Measurements from ENCODE around the gene ENTHD1. TPM values are rescaled to one million over a fixed set of nuclear protein-coding genes. Genes with fewer than 3 reads are reported as not detected.

ENTHD1 gene
- polyA plus RNA-seq, 1 experiment, result not detected

- H3K27ac ChIP-seq (ENCODE audit: low read depth, low read length), result no peak overlapping the region
- TF ChIP-seq, protein P1, sequence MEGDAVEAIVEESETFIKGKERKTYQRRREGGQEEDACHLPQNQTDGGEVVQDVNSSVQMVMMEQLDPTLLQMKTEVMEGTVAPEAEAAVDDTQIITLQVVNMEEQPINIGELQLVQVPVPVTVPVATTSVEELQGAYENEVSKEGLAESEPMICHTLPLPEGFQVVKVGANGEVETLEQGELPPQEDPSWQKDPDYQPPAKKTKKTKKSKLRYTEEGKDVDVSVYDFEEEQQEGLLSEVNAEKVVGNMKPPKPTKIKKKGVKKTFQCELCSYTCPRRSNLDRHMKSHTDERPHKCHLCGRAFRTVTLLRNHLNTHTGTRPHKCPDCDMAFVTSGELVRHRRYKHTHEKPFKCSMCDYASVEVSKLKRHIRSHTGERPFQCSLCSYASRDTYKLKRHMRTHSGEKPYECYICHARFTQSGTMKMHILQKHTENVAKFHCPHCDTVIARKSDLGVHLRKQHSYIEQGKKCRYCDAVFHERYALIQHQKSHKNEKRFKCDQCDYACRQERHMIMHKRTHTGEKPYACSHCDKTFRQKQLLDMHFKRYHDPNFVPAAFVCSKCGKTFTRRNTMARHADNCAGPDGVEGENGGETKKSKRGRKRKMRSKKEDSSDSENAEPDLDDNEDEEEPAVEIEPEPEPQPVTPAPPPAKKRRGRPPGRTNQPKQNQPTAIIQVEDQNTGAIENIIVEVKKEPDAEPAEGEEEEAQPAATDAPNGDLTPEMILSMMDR (IDR thresholded peaks at IDR 0.05; ENCODE audit: low read depth, low read length), result no peak
- ChIA-PET CTCF (interaction anchor here (1.1 kb wide), 1 partner anchor 8 kb away, joined by 6 read pairs; no protein-coding TSS in a partner anchor), POLR2A (no interaction called here)
- DNase-seq (ENCODE audit: low read depth, low spot score), result no peak
- peaks cover 47% of the 10 kb centered on the region for H3K27me3 ChIP-seq (ENCODE audit: control insufficient read depth, insufficient read depth, low read length)
- H3K9me3 ChIP-seq (ENCODE audit: control insufficient read depth, insufficient read depth, low read length), result no peaks in the 10 kb centered on the region
- H3K4me3 ChIP-seq (ENCODE audit: low read depth, low read length), result no peak overlapping the region
These were observed 31.7 kb upstream of the ENTHD1 start for GRCh38 chr22:39925273-39925672.

- no peak for DNase-seq (ENCODE audit: low read depth, low spot score)
- TF ChIP-seq, protein P1 (IDR thresholded peaks at IDR 0.05; ENCODE audit: low read depth, low read length), result no peak
- Histone ChIP-seq H3K9me3 (ENCODE audit: control insufficient read depth, insufficient read depth, low read length) (no peaks in the 10 kb centered on the region), H3K27me3 (ENCODE audit: control insufficient read depth, insufficient read depth, low read length) (peaks cover 46% of the 10 kb centered on the region), H3K4me3 (ENCODE audit: low read depth, low read length) (no peak overlapping the region), H3K27ac (ENCODE audit: low read depth, low read length) (no peak overlapping the region)
- ChIA-PET POLR2A (no interaction called here), CTCF (interaction anchor here (1.1 kb wide), 1 partner anchor 9 kb away, joined by 6 read pairs; no protein-coding TSS in a partner anchor)
These were observed 30.7 kb upstream of the ENTHD1 start for GRCh38 chr22:39924286-39924685.

DNA sequence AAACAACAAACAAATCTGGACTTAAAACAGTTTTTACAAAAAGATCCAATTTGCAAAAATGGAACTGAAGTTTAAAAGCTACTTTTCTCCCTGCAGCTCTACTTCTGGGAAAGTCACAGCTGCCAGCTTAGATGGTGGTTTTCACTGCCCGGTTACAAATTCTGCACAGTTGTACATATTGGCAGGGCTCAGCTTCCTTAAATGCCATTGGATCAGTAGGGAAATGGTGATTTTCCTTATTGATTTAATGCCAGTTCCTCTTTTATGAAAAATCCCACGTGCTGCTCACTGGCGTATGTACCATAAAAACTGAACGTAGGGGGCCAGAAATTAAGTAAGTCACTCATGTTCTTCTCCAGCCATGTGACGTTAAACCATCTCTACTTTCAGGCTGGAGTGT lies 30.1 kb upstream of the ENTHD1 start:
- TF ChIP-seq, protein P1 (IDR thresholded peaks at IDR 0.05; ENCODE audit: low read depth, low read length), result no peak
- Histone ChIP-seq H3K4me3 (ENCODE audit: low read depth, low read length) (no peak overlapping the region), H3K27me3 (ENCODE audit: control insufficient read depth, insufficient read depth, low read length) (peaks cover 47% of the 10 kb centered on the region), H3K27ac (ENCODE audit: low read depth, low read length) (no peak overlapping the region), H3K9me3 (ENCODE audit: control insufficient read depth, insufficient read depth, low read length) (no peaks in the 10 kb centered on the region)
- ChIA-PET CTCF (interaction anchor here (0.7 kb wide), 1 partner anchor 389 kb away, joined by 3 read pairs; no protein-coding TSS in a partner anchor), POLR2A (no interaction called here)
- DNase-seq (ENCODE audit: low read depth, low spot score), result no peak

GRCh38 chr22:39920134-39920743 lies 26.7 kb upstream of the ENTHD1 start:
- H3K27me3 ChIP-seq (ENCODE audit: control insufficient read depth, insufficient read depth, low read length), result peaks cover 48% of the 10 kb centered on the region
- no peak overlapping the region for H3K27ac ChIP-seq (ENCODE audit: low read depth, low read length)
- no peak for DNase-seq (ENCODE audit: low read depth, low spot score)
- H3K4me3 ChIP-seq (ENCODE audit: low read depth, low read length), result no peak overlapping the region
- TF ChIP-seq, protein P1 (IDR thresholded peaks at IDR 0.05; ENCODE audit: low read depth, low read length), result no peak
- no peaks in the 10 kb centered on the region for H3K9me3 ChIP-seq (ENCODE audit: control insufficient read depth, insufficient read depth, low read length)
- ChIA-PET POLR2A (no interaction called here), CTCF (interaction anchor here (2.0 kb wide), 1 partner anchor 105 kb away, joined by 8 read pairs; no protein-coding TSS in a partner anchor)

DNA sequence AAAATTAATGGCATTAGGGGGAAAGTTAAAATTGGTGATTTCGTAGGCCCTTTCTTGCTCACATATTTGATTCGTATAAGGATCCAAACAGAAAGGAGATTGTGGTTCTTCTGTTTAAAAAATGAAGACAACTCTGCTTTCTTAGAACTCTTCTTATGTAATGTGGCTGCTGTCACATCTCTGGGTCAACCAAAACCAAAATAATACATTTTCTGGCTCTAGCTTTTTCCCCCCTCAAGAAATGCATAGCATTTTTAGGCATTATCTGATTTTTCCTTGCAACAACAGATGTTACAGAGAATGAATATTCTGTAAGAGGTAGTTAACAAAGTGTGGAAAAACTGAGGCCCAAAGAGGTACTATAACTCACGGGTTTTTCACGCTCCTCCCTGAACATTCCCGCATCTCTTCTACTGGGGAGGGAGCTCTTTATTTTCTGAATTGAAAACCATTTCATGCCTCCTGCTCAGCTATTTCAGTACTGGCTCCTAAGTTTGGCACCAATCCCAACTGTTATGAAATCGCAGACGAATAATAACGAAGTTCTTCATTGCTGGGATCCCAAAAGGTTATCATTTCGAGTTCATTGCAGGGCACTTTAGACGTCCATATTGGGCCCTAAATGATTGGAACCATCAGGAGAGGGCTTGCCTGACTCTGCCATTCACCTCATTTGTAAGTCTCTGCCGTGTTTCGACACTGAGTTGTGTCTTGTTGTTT lies 24.4 kb upstream of the ENTHD1 start:
- no peak for DNase-seq (ENCODE audit: low read depth, low spot score)
- TF ChIP-seq, protein P1 (IDR thresholded peaks at IDR 0.05; ENCODE audit: low read depth, low read length), result no peak
- Histone ChIP-seq H3K4me3 (ENCODE audit: low read depth, low read length) (no peak overlapping the region), H3K27ac (ENCODE audit: low read depth, low read length) (no peak overlapping the region), H3K9me3 (ENCODE audit: control insufficient read depth, insufficient read depth, low read length) (no peaks in the 10 kb centered on the region), H3K27me3 (ENCODE audit: control insufficient read depth, insufficient read depth, low read length) (peaks cover 51% of the 10 kb centered on the region)
- CTCF ChIA-PET, result no interaction called here
- POLR2A ChIA-PET, result no interaction called here

All from AG04450 (cell line).